Testis (tissue), 3 donors: ENCODE measurements around the gene DIP2B. TPM values are rescaled to one million over a fixed set of nuclear protein-coding genes. Genes with fewer than 3 reads are reported as not detected.

Experiments used
- DNase-seq: peaks from one replicate; pipeline ENCODE4 v3.0.0-alpha.2; 2019
- H3K27ac ChIP-seq, 2 donors: fragments of 200-600 bp; sonication (generic); one replicate each; pipeline ENCODE4 v1.5.1; 2019
- H3K27me3 ChIP-seq: fragments of 200-600 bp; sonication (generic); one replicate; pipeline ENCODE4 v1.5.1; 2019
- H3K36me3 ChIP-seq: fragments of 200-600 bp; sonication (generic); one replicate; pipeline ENCODE4 v1.5.1; 2017; ENCODE audit warnings: low read depth; ENCODE audit errors: missing control alignments
- H3K4me1 ChIP-seq: fragments of 200-600 bp; sonication (generic); one replicate; pipeline ENCODE4 v1.5.1; 2019
- H3K4me3 ChIP-seq, 2 donors: fragments of 200-600 bp; sonication (generic); one replicate each; pipeline ENCODE4 v1.5.1; 2017 to 2019
- H3K9me3 ChIP-seq: fragments of 200-600 bp; sonication (generic); one replicate; pipeline ENCODE4 v1.5.1; 2017
- POLR2A ChIP-seq: fragments of 450-650 bp; IDR thresholded peaks from one replicate; pipeline ENCODE4 v1.6.1; 2017; ENCODE audit warnings: antibody characterized with exemption, mild to moderate bottlenecking, moderate library complexity
- WGBS, 2 donors: methylation state at CpG; one replicate each; pipeline ENCODE4 v1.1.5; 2018; 5-methylcytosine and 5-hydroxymethylcytosine counted together
- intact Hi-C: fragments of 100-400 bp; cut with DNase I; formaldehyde crosslinking; loops from one replicate; pipeline ENCODE4 v1.15.1; 2023; ENCODE audit warnings: low total_unique reads
- polyA plus RNA-seq: library from polyadenylated mRNA; stranded (reverse); fragments of 350-450 nt; fragmentation: Illumina TruSeq; extraction: RNeasy Lipid Tissue Mini Kit (QIAGEN cat#74804); gene quantifications from one replicate; pipeline ENCODE4 v1.2.3, GENCODE V29; 2014; ENCODE audit warnings: low read depth, low replicate concordance; ENCODE audit not compliant: insufficient read depth
- total RNA-seq, 2 donors: library from RNA; depleted of rRNA; stranded (reverse); fragments of >200 nt; gene quantifications; one replicate each; pipeline ENCODE4 v1.2.3, GENCODE V29; 2016
- TF ChIP-seq, protein P1 (sequence below), 3 experiments: fragments of 450-650 bp in 2 of 3; fragments of 200-600 bp in 1 of 3; sonication (generic) in 1 of 3; IDR thresholded peaks; one replicate each; pipeline ENCODE4 v1.5.1; 2016 to 2019; ENCODE audit warnings: antibody characterized with exemption in 3 of 3, mild to moderate bottlenecking in 2 of 3, moderate library complexity in 1 of 3

DIP2B gene
- total and polyA plus RNA-seq, 3 donors from 2014 or later = 19.1 to 57.1 (median 43.5) TPM

DNA sequence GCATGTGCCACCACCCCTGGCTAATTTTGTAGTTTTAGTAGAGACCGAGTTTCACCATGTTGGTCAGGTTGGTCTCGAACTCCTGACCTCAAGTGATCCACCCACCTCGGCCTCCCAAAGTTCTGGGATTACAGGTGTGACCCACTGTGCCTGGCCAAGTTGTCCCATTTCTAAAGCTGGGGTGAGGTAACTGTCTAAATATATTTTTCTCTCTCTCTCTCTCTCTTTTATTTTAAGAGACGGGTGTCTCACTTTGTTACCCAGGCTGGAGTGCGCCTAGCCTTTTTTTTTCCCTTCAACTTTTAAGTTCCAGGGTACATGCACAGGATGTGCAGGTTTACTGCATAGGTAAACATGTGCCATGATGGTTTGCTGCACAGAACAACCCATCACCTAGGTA, 267.7 kb downstream of the DIP2B start:
- H3K36me3 ChIP-seq = no peaks in the 10 kb centered on the region
- DNase-seq = no peak
- H3K27me3 ChIP-seq = no peaks in the 10 kb centered on the region
- TF ChIP-seq, protein P1, sequence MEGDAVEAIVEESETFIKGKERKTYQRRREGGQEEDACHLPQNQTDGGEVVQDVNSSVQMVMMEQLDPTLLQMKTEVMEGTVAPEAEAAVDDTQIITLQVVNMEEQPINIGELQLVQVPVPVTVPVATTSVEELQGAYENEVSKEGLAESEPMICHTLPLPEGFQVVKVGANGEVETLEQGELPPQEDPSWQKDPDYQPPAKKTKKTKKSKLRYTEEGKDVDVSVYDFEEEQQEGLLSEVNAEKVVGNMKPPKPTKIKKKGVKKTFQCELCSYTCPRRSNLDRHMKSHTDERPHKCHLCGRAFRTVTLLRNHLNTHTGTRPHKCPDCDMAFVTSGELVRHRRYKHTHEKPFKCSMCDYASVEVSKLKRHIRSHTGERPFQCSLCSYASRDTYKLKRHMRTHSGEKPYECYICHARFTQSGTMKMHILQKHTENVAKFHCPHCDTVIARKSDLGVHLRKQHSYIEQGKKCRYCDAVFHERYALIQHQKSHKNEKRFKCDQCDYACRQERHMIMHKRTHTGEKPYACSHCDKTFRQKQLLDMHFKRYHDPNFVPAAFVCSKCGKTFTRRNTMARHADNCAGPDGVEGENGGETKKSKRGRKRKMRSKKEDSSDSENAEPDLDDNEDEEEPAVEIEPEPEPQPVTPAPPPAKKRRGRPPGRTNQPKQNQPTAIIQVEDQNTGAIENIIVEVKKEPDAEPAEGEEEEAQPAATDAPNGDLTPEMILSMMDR (IDR thresholded peaks at IDR 0.05) = no peak
- no peak for TF ChIP-seq POLR2A
- WGBS, 2 donors = 93 to 100% methylated on average over 4 to 5 of the region's 5 CpGs
- no peak overlapping the region for H3K4me3 ChIP-seq
- H3K9me3 ChIP-seq = no peaks in the 10 kb centered on the region
- H3K27ac ChIP-seq = no peak overlapping the region
- intact Hi-C loops = no loop called here
- no peaks in the 10 kb centered on the region for H3K4me1 ChIP-seq

- Histone ChIP-seq H3K27me3 (no peaks in the 10 kb centered on the region), H3K9me3 (no peaks in the 10 kb centered on the region), H3K4me1 (no peaks in the 10 kb centered on the region), H3K27ac (no peak overlapping the region), H3K36me3 (no peaks in the 10 kb centered on the region), H3K4me3 (no peak overlapping the region)
- 88 to 90% methylated on average over 2 of the region's 2 CpGs for WGBS, 2 donors
- intact Hi-C loops = no loop called here
- TF ChIP-seq POLR2A = no peak
- TF ChIP-seq, protein P1 (IDR thresholded peaks at IDR 0.05) = no peak
- DNase-seq = no peak
These were observed 268.1 kb downstream of the DIP2B start for GRCh38 chr12:50772877-50773276.

DNA sequence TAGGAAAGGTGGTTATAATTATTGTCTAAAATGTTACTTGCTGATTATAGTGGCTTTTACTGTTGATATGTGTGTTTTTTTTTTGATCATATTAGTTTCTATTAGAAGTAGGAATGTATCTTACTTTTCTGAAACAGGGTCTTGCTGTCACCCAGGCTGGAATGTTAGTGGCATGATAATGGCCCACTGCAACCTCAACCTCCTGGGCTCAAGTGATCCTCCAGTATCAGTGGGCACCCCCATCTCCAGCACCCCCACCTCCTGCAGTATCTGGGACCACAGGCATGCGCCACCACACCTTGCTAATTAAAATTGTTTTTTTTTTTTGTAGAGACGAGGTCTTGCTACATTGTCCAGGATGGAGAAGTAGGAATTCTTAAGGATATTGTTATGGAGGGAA, 270.5 kb downstream of the DIP2B start:
- no peaks in the 10 kb centered on the region for H3K9me3 ChIP-seq
- H3K27ac ChIP-seq = no peak overlapping the region
- intact Hi-C loops = no loop called here
- H3K4me1 ChIP-seq = no peaks in the 10 kb centered on the region
- no peak for DNase-seq
- no peak for TF ChIP-seq POLR2A
- TF ChIP-seq, protein P1 (IDR thresholded peaks at IDR 0.05) = no peak
- H3K36me3 ChIP-seq = no peaks in the 10 kb centered on the region
- no peaks in the 10 kb centered on the region for H3K27me3 ChIP-seq
- no peak overlapping the region for H3K4me3 ChIP-seq
- 82 to 92% methylated on average over 2 of the region's 2 CpGs for WGBS, 2 donors

GRCh38 chr12:50776749-50777728, 272.3 kb downstream of the DIP2B start:
- Histone ChIP-seq H3K27me3 (no peaks in the 10 kb centered on the region), H3K36me3 (no peaks in the 10 kb centered on the region), H3K9me3 (no peaks in the 10 kb centered on the region), H3K27ac (no peak overlapping the region), H3K4me3 (no peak overlapping the region), H3K4me1 (no peaks in the 10 kb centered on the region)
- WGBS, 2 donors = 89 to 95% methylated on average over 9 of the region's 9 CpGs
- no peak for DNase-seq
- intact Hi-C loops = no loop called here
- TF ChIP-seq, protein P1 (IDR thresholded peaks at IDR 0.05) = no peak
- no peak for TF ChIP-seq POLR2A
